ENCODE measurements around the gene EIF4G3.
"Not testable (repeated sequence)": the region's sequence is repeated elsewhere in the genome, so short reads cannot be mapped to it uniquely, and the experiment has no call there.

Gene EIF4G3

DNA sequence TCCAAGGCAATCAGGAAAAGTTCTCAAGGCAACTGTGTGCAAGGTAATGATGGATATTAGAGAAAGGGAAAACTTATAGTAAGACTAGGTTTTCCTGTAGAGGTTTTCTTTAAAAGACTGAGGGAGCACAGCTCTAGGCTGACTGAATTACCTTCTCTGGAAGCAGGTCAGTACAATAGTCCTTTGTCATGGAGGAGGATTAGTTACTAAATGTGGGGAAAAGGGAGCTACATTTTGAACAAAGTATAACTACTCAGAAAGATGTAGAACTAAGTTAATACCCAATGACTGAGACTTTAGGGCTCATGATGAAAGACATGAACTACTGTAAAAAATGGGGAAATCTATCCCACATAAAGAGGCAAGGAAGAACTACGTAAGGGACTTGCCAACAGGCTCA lies 241.0 kb downstream of the EIF4G3 start:
- no peak for DNase-seq (ENCODE audit: low read depth)

DNA sequence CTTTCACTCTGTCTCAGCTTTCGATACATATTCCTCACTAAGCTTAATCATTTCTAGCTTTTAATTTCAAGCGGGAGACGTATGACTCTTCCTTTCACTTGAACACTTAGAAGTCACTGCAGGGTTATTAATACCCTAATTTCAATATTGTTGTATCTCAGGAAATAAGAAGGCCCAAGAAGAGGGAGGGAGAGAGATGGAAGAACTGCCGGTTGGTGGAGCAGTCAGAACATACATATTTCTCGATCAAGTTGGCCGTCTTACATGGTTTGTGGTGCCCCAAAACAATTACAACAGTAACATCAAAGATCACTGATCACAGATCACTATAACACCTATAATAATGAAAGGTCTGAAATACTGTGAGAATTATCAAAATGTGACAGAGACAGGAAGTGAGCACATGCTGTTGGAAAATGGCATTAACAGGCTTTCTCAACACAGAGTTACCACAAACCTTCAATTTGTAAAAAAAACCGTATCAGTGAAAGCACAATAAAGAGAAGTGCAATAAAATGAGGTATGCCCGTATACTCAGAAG lies 244.2 kb downstream of the EIF4G3 start:
- DNase-seq (ENCODE audit: low read depth), result no peak

DNA sequence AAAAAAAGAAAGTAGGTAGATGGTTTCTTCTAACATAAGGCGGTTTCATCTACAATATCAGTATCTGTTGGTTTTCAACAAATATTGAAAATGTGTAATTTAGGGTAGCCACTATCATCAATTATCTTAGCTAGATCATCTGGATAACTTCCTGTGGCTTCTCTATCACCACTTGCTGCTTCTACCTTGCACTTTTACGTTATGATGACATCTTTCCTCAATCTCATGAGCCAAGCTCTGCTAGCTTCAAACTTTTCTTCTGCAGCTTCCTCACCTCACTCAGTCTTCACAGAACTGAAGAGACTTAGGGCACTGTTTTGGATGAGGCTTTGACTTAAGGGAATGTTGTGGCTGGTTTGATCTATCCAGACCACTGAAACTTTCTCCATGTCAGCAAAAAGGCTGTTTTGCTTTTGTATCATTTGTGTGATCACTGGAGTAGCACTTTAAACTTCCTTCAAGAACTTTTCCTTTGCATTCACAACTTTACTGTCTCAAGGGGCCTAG lies 244.7 kb downstream of the EIF4G3 start:
- no peak for DNase-seq (ENCODE audit: low read depth)

DNA sequence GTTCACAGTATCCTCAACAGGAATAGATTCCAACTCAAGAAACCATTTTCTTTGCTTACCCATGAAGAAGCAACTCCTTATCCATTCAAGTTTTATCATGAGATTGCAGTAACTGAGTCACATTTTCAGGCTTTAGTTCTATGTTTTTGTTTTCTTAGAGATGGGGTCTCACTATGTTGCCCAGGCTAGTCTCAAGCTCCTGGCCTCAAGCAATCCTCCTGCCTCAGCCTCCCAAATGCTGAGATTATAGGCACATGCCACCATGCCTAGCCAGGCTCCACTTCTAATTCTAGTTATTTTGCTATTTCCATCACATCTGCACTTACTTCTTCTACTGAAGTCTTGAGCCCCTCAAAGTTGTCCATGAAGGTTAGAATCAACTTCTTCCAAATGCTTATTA lies 246.3 kb downstream of the EIF4G3 start:
- no peak for DNase-seq (ENCODE audit: low read depth)

DNA sequence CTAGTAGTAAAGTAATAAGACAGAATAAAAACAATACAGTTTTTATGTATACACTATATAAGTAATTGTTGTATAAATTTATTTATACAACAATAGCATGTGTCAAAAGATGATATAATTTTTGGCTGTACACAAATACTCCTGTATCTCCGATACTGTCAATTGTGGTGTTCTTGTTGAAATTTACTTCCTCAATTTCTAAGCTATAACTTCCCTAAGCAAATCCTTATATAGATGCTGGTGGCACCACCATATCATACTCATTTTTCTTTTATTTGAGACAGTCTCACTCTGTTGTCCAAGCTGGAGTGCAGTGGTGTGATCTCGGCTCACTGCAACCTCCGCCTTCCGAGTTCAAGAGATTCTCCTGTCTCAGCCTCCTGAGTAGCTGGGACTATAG lies 248.6 kb downstream of the EIF4G3 start:
- no peak for DNase-seq (ENCODE audit: low read depth)

DNA sequence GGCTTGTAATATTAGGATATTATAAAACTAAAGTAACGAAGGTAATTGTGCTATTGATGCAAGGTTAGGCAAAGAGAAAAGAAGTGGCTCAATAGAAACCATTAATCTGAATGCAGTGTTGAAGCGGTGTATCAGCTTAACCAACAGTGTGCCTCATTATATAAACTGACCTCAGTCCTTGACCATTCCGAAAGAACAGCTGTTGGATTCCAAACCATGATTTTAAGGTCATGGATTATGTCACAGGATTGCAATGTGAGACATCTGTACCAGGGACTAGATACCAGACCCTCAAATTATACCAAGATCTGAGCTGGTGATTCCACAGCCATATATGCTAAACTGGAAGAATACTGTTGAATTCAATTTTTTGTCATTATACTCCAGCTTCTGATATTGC lies 255.4 kb downstream of the EIF4G3 start:
- DNase-seq (ENCODE audit: low read depth), result no peak

DNA sequence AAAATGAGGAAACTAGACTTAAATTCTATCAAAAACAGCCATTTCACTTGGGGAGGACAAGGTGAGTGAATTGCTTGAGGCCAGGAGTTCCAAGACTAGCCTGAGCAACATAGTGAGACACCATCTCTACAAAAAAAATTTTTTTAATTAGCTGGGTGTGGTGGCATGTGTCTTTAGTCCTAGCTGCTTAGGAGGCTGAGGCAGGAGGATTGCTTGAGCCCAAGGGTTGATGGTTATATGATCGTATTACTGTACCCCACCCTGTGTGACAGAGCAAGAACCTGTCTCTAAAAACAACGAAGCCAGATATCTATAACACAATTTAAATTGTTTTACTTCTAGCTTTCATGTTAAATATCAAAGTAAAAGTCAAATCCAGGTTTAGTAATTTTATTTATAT lies 263.5 kb downstream of the EIF4G3 start:
- no peak for DNase-seq (ENCODE audit: low read depth)

DNA sequence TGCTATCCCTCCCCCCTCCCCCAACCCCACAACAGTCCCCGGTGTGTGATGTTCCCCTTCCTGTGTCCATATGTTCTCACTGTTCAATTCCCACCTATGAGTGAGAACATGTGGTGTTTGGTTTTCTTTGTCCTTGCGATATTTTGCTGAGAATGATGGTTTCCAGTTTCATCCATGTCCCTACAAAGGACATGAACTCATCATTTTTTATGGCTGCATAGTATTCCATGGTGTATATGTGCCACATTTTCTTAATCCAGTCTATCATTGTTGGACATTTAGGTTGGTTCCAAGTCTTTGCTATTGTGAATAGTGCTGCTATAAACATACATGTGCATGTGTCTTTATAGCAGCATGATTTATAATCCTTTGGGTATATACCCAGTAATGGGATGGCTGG lies 269.2 kb downstream of the EIF4G3 start:
- DNase-seq (ENCODE audit: low read depth), result not testable (repeated sequence)

DNA sequence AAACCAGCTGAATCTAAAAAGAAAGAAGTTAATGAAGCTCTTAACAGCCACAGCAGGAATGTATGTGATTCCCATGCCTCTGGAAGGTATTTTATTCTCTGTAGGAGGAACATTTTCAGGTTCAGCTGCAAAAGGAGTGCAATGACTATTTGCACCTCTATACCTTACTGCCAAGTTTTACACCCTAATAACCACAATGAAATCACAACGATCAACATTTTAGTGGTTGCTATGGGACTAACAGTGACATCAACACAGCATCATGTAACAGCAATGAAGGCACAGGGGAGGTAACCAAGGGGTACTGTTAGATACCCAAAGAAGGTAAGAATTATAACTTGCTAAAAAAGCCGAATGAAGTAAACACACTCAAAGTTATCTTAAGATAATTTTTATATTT lies 273.3 kb downstream of the EIF4G3 start:
- no peak for DNase-seq (ENCODE audit: low read depth)

DNA sequence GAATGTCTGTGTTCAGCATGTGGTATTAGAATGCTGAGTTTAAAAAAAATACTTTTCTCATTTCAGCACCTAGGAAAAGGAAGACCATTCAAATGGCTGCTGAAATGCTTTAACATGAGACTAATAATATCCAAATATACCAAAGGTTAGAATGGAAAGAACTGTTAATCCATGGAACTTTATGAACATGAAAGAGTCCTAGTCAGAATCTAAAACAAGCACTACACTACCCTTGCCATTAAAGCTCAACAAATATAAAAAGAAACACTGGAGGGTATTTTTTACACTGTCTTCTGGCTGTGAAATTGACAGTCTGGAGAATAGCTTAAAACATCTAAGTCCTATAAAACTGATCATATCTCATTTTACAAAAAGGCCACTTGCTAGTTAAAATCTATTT lies 276.6 kb downstream of the EIF4G3 start:
- no peak for DNase-seq (ENCODE audit: low read depth)

DNA sequence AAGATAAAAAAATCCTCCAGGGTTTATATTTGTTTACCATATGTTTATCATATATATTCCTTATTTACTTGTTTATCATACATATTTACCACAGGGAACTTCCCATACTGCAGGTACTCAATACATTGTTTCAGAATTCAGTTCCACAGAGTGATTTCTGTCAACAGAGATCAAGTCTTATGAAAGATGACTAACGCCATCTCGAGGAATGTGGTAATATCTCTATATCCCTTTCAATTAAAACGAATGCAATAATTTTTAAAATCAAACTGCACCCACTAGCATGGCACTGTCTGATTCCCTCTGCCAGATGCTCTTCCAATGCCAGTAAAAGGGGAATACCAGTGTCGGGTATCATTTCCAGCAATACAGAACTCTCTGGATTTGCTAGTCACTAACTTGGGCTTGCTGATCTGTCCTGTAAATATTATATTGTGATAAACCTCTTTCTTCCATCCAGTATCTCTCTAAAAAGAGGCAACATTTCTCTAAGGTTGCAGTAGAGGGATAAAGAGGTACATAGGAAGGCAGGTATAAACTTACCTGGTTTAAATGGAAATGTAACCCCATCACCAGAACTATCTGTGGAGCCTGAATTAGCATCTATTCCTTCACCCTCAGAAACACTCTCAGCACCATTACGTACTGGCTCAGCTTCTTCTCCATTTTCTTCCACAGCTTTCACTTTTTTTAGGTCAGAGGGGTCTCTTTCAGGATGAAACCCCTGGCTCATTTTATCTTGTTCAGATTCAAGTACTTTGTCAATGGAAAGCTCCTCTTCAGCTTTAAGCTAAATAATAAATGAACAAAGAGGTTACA lies 277.3 kb downstream of the EIF4G3 start:
- DNase-seq (ENCODE audit: low read depth), result no peak

DNA sequence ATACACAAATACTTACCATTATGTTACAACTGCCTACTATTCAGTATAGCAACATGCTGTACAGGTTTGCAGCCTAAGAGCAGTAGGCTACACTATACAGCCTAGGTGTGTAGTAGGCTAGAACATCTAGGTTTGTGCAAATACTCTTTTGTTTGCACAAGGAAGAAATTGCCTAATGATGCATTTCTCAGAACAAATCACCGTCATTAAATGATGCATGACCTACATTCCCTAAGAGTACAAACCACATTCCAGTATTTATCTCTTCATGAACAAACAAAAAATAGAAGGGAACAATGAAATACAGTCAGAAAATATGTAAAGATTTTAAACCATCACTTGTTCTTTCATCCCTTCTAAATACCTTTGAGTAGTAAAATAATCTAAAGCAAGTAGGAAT lies 279.9 kb downstream of the EIF4G3 start:
- peak; percentile 77 for DNase-seq (ENCODE audit: low read depth)

DNA sequence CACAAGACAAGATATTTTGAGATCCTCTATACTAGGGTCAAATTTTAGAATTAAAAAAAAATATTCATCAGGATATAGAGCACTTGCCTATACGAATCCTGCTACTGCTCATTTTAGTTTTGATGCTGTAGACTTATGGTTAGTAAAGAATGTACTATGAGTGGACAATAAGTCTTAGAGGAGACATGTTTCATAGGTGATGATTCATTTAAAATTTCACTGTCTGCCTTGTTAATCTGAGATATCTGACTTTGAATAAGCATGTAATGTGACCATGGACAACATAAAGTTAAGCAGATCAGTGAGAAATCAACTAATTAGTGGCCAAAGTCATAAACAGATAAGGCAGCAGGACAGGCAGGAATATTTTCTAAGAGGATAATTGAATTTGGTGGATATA lies 282.8 kb downstream of the EIF4G3 start:
- no peak for DNase-seq (ENCODE audit: low read depth)

DNA sequence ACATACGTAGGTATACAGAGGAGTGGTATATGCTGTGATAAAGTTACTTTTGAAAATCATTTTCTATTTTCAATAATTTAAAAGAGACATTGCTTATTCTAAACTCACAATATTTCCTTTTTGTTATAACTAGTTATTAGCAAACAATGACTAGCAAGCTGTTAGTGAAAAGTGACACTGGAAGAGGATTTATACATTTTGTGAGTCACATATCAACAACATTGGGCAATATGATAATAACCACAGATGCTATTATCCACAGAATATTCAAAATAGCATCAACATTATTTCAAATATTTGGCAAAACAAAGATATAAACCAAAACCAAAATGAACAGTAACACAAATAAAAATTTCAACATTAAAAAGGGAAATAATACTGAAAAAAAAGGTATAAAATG lies 285.6 kb downstream of the EIF4G3 start:
- DNase-seq (ENCODE audit: low read depth), result peak; percentile 57

DNA sequence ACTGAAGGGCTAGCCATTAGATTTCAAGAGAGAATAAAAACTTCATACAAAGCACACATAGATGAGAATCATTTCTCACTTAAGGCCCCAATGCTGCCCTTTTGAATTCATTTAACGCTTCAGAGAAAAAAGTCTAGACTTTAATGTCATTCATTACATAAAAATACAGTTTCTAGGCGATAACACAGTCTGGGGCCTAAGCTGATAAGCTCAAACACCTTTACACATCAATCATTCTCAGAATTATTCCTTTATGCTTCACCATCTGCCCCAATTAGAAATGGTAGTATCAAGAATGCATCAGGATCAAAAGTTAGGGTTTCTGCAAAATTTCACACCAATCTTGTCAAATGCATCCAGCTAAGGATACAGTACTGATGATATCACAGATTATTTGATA lies 289.5 kb downstream of the EIF4G3 start:
- DNase-seq (ENCODE audit: low read depth), result no peak

DNA sequence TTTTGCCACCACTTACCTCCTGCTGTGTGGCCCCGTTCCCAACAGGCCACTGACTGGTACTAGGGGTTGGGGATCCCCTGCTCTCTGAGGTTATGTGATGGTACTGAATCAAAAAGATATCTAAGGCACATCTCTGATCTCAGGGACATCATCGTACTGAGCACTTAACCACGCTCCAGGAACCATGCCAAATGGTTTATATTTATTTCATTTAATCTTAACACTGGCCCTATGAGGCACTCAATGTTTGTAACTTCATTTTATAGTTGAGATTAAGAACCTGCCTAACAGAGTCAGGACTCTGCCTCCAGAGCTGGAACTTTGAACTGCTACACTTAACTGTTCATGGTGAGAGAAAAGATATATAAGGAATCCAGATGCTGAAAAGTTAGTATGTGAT lies 291.6 kb downstream of the EIF4G3 start:
- DNase-seq (ENCODE audit: low read depth), result peak; percentile 35

DNA sequence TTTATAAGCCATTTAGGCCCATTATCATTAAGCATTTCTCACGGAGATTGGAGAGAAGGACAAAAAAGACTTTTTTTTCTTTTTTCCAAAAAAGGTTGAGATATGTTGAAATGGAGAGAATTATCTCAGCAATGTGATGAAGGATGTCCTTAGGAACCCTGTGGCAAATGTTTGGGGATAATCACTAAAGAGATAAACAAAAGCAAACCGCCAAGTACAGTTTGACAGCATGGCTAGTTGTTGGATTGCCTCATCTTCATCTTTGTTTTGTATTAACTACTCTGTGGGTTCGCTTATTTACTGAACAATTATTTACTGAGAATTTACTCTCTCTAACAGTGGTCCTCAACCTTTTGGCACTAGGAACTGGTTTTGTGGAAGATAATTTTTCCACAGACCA lies 292.2 kb downstream of the EIF4G3 start:
- DNase-seq (ENCODE audit: low read depth), result peak; percentile 75

DNA sequence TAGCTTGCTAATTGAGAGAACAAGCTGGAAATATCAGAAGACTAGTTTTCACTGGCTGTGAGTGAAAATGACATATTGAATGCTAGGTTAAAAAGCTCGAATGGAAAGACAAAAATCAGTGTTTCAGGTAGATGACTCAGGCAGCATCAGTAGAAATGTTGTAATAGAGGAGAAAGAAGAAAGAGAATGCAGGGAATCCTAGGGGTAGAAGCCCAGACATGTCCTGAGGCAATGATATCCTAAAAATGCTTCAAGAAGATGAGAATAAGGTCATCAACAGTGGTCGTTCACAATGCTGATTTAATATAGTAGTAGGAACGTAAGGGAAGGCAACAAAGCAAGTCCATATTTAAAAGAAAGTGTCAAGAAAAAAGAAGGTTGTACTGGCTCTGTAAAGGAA lies 292.9 kb downstream of the EIF4G3 start:
- DNase-seq (ENCODE audit: low read depth), result no peak

DNA sequence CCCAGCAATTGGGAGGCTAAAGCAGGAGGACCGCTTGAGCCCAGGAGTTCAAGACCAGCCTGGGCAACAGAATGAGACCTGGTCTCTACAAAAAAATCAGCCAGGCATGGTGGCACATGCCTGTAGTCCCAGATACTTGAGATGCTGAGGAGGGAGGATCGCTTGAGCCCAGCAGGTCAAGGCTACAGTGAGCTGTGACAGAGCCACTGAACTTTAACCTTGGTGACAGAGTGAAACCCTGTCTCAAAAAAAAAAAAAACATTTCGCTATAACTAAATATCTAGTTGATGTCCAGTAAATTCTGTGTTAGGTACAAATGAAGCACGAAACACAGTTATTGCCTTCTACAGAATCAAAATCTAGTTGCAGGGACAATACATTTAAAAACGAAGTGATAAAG lies 293.9 kb downstream of the EIF4G3 start:
- no peak for DNase-seq (ENCODE audit: low read depth)

DNA sequence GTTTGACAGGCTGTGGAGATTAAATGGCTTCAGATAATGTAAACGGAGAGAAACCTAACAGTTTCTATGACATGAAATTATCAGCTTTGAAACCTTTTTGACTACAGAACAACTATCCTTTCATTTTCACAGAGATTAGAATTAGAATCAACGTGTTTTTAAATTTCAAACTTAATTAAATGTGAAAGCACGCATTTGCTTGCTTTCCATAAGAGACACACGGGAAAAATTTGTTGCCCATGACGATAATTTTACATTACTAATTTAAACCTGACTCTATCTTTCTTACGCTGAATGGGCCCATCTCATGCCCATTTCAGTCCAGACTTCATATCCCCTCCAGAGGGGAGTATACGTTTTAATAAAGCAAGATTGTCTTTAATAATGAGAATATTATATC lies 297.9 kb downstream of the EIF4G3 start:
- no peak for DNase-seq (ENCODE audit: low read depth)

DNA sequence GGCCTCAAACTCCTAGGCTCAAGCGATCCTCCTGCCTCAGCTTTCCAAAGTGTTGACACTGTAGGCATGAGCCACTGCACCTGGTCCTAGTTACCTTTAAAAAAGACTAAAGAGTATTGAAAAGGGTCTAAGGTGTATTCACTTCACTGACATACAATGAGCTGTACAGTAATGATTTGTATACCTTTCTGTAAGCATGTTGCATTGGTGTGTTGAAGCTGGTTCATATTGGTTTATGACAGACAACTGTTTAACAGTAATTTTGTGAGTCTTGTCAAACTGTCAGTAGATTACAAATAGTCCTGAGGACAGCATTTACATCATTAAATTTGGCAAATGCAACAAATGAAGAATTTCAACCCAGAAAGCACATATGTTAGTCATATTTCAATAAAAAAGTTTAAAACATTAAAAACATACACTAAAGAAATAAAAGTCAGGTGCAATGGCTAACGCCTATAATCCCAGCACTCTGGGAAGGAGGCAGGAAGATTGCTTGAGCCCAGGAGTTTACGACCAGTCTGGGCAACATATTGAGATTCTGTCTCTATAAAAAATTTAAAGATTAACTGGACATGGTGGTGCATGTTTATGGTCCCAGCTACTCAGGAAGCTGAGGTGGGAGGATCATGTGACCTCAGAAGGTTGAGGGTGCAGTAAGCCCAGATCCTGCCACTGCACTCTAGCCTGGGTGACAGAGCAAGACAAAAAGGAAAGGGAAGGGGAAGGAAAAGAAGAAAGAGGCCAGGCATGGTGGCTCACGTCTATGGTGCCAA lies 301.3 kb downstream of the EIF4G3 start:
- no peak for DNase-seq (ENCODE audit: low read depth)

DNA sequence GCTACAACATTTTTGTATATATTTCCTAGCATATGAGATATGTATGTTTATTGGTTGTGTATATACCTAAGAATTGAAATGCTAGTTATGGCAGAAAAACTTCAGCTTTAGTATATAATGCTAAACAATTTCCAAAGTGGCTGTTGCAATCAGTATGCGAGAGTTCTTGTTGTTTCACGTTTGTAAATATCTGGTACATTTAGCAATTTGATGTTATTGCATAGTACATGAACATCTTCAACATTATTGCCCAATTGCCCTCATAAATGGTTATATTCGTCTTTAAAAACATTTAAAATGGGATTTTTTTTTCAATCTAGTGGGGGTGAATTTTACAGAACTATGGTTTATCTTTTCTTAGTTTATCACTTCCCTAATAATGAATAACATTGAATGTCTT lies 303.4 kb downstream of the EIF4G3 start:
- DNase-seq (ENCODE audit: low read depth), result peak; percentile 61

DNA sequence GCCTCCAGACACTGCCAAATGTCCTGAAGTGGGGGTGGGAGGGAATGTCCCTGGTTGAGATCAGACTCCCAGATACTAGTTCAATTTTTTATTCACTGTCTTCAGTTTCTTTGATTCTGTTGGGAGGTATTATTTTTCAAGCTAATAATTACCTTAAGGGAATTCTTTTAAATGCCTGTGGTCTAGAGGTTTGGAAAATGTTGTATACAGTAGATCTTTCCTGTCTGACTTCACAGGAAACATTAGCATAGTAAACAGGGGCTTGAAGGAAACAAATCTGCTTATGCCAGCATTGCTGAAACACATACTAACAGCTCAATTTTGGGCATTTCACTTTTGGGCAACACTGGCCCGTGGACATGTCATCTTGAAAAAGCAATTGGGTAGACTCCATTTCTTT lies 305.3 kb downstream of the EIF4G3 start:
- peak; percentile 25 for DNase-seq (ENCODE audit: low read depth)

All from fibroblast of gingiva (primary cell).